Glomerular endothelial cell (primary cell): Measurements from ENCODE around the gene ECSCR. TPM values are rescaled to one million over a fixed set of nuclear protein-coding genes. Genes with fewer than 3 reads are reported as not detected.
A peak's percentile ranks its signal among the peaks of the same experiment; 100 is the strongest.
"Not testable (repeated sequence)": the region's sequence is repeated elsewhere in the genome, so short reads cannot be mapped to it uniquely, and the experiment has no call there.

ENCODE experiments used
- DNase-seq: peaks from one replicate; pipeline ENCODE4 v3.0.0-alpha.2; 2011; ENCODE audit warnings: low read depth, low spot score; ENCODE audit errors: extremely low read depth
- total RNA-seq: library from RNA; depleted of rRNA; stranded (reverse); fragments of >200 nt; gene quantifications from 2 replicates; pipeline ENCODE4 v1.2.3, GENCODE V29; 2015

The ECSCR gene, protein sequence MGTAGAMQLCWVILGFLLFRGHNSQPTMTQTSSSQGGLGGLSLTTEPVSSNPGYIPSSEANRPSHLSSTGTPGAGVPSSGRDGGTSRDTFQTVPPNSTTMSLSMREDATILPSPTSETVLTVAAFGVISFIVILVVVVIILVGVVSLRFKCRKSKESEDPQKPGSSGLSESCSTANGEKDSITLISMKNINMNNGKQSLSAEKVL
- total RNA-seq = 345 and 393 TPM in 2 replicates

DNA sequence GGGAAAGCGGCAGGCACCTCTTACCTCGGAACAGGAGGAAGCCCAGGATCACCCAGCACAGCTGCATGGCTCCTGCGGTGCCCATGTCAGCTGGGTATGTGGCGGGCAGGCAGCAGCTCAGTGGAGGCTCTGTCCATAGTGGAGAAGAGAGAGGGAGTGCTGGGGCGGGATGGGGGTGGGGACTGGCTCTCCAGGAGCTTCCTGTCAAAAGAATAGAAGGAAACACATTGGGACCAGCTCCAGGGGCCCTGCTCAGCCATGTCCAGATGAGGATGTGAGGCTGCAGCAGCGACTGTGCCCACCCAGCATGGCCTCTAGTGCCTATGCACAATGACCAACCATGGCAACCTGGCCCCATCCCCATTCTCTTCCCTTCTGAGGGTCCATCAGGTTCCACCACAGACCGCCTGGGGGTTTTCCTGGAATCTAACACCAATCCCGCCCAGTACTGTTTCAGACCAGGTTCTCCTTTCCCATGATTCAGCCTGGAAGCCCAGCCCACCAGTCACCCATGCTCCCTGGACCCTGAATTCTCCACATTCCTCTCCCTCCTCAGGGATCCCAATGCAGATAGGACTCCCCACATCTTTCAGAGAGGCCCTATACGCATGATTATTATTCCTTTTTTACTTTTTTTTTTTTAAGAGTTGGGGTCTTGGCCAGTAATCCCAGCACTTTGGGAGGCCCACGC is at the start of gene ECSCR:
ECSCR (minus strand) TSS at position 158 of the 691 bp plus-strand sequence; CDS start at position 85, 73 bp downstream.
- no peak for DNase-seq

DNA sequence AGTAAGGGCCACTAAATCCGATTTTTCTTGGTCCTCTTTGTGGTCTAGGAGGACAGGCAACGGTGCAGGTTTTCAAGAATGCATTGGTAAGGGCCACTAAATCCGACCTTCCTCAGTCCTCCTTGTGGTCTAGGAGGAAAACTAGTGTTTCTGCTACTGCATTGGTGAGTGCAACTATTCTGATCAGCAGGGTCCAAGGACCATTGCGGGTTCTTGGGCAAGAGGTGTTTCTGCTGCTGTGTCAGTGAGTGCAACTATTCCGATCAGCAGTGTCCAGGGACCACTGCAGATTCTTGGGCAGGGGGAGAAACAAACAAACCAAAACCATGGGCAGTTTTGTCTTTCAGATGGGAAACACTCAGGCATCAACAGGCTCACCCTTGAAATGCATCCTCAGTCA is 42.2 kb upstream of the ECSCR start:
- DNase-seq = not testable (repeated sequence)

DNA sequence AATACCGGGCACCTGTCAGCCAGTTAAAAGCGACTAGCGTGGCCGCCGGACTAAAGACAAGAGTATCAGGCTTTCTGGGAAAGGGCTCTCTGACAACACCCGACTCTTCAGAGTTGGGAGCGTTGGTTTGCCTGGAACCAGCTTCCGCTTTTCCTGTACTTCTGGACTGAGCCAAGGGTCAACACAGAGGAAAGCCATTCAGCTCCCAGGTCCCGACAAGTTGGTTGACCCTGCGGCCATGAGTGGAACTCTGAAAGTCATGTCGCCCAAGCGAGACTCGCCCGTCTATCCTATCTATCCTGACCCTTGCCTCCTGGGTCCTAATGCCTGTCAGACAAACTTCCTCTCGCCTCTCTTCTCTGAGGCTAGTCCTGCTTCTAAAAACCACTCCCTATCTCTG is 41.3 kb upstream of the ECSCR start:
- DNase-seq = not testable (repeated sequence)

DNA sequence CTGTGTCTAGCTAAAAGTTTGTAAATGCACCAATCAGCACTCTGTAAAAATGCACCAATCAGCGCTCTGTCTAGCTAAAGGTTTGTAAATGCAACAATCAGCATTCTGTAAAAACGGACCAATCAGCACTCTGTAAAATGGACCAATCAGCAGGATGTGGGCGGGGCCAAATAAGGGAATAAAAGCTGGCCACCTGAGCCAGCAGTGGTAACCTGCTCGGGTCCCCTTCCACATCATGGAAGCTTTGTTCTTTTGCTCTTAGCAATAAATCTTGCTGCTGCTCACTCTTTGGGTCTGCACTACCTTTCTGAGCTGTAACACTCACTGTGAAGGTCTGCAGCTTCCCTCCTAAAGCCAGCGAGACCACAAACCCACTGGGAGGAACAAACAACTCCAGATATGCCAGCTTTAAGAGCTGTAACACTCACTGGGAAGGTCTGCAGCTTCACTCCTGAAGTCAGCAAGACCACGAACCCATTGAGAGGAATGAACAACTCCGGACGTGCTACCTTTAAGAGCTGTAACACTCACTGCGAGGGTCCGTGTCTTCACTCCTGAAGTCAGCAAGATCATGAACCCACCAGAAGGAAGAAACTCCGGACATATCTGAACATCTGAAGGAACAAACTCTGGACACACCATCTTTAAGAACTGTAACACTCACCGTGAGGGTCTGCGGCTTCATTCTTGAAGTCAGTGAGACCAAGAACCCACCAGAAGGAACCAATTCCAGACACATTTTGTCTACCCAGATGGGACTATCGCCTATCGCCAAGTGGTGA is 40.7 kb upstream of the ECSCR start:
- DNase-seq = not testable (repeated sequence)

DNA sequence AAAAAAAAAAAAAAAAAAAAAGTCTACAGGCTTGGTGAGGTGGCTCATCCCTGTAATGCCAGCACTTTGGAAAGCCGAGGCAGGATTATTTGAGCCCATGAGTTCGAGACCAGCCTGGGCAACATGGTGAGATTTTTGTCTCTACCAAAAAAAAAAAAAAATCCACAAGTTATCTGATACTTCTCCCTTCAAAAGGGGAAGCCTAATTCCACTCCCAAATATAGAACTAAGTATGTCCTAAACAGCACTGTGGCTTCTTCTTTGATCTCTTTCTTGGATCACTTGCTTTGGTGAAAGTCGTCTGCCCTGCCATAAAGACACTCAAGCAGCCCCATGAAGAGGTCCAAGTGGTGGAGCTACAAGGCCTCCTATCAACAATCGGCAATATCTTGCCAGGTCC is 38.8 kb upstream of the ECSCR start:
- DNase-seq = no peak

DNA sequence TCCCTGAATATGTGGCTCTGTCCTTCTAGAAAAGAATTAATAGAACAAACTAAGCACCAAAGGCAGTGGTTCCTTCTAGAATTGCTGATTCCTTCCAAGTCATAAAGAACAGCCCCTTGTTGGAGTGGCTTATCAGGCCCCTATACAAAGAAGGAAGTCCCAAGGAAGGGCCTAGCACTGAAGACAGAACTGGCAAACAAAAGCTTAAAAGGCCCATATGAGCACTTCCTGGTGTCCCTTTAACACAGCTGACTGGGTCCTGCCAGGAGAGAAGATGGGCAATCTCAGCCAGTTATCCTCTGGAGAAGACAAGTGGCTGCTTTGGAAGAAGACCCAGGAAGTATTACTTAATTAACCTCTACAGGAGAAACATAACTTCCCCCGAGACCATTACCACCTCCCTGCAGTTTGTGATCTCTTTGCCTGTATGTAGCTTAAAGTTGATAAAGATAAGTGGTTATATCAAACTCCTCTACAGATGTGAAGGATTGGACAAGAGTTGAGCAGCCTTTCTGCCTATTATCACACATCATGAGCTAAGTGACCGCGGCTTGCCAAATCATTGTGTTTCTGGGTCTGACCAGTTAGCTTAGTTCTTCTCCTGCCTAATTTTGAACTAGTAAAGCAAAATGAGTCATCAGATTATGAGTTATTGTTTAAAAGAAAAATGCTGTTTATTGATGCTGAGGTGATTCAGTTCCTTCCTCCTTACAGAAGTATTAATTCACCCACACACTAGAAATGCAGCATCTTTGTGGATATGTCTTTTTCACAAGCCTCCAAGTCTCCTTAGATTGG is 33.3 kb upstream of the ECSCR start:
- no peak for DNase-seq

DNA sequence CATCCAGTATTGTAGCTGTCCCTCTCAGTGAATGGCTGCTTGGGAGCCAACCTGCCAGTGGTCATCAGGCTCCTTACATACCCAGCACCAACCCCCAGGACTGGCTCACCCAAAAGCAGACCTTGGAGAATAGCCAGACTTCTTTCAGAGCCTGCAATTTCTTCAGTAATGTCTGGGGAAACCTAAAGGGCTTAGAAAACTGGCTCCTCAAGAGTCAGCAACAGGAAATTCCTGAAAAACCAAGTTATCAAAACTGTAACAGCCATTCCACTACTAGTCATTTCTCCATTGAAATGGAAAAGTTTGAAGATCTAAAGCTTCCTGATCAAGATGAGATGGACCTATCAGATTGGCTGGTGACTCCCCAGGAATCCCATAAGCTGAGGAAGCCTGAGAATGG is 32.3 kb upstream of the ECSCR start:
- no peak for DNase-seq

DNA sequence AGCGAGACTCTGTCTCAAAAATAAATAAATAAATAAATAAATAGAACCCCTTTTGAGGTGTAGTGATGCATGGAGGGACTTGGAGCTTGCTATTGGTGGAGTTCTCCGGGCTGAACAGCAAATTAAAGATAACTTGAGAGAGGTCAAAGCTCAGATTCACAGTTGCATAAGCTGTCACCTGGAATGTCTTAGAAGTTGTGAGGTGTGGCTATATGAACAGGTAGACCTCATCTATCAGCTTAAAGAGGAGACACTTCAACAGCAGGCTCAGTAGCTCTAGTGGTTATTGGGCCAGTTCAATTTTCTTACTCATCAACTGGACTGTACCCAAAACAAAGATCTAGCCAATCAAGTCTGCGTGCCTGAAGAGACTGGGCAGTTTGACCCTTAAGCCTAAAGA is 31.7 kb upstream of the ECSCR start:
- no peak for DNase-seq

DNA sequence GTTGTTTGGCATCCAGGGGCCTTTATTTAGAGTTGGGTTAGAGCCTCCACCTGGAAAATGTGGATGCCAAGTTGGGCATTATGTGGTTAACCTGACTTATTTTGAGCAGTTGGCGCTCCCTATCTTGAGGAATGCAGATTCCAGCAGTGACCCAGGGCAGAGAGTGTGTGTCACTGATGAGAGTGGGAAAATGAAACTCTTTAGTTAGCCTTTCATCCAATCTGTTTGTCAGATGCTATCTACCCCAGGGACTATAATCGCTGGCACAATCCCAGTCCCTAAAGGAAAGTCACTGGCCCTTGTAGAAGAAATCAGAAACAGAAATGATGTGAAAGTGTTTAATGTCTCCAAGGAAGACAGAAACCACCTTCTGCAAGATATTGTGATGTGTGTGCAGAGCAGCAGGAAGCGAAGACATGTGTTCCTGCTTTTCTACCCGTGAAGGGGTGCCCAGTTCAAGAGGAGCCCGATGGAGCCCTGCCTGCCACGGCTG is 30.2 kb upstream of the ECSCR start:
- DNase-seq = no peak

DNA sequence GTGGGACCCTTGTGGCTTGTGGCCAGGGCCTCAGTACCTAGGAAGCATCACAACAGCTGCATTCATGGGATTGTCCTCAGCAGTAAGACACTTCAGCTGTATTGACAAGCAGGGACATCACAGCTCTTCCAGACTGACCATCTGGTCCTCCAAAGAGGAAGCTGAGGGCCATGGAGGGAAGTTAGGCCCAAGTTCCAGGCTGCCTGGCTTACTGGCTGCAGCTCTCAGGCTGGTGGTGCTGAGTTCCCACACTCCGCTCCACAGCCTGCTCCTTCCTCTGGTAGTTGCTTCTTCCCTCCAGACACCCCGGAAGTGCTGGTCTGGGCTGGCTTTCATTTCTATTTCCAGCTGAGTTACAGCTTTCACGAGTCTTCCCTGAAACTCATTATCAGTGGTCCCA is 25.7 kb upstream of the ECSCR start:
- no peak for DNase-seq

DNA sequence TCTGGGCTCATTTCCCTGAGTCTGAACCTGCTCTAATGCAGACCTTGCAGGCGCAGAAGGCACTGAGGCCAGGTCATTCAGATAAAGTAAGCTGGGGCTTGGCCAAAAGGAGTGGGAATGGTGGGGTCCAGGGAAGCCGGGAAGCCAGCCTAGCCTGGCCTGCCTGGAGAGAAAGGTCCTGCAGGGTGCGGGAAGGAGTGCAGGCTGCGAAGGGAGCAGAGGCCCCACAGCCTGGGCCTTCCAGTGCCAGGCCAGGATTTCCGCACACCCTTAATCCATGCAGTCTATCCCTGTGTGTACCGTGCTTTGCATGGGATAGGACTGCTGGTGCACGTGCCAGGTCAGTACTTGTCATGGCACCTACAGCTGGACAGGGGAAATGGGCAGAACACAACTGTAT is 23.7 kb upstream of the ECSCR start:
- no peak for DNase-seq

DNA sequence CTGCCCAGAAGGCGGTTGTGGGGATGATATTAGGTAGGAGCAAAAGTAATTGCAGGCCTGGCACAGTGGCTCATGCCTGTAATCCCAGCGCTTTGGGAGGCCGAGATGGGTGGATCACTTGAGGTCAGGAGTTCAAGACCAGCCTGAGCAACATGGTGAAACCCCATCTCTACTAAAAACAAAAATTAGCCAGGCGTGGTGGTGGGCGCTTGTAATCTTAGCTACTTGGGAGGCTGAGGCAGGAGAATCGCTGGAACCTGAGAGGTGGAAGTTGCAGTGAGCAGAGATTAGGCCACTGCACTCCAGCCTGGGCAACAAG is 20.3 kb upstream of the ECSCR start:
- not testable (repeated sequence) for DNase-seq

DNA sequence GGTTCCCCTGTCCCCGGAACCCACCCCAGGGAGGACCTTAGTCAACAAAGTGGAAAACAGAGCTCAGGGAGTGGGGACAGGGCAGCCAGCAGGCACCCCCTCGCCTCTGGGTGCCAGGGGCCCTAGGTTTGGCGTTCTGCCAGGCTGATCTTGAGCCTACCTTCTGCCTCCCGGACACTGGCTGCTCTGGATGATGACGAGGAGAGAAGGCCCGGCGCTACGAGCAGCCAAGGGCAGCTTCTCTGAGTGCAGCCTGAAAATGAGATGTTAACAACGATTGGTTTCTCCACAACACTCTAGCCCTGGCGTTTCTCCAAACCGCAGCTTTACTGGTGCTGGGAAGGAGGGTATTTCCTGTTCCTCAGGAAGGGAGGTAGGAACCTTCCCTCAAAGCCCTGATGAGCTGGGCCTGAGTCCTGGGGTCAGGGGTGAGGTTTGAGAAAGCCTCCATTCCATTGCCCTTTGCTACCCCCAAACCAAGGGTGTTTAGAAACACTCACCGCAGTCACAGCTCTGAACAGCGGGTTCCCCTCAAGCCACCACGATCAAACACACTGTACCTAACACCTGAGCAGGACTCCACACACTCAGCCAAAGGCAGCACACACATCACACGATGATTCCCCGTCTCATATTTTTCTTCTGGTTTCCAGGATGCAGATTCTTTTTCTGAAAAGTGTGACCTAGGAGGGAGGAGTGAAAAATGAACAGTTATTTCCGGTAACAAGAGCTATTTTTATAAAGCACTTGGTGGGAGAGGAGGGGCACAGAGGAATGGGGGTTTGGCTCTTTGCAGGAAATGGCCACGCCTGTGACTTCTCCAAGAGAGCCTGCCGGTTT is 19.7 kb upstream of the ECSCR start, which contains the start of gene STING1:
STING1 (minus strand) TSS at position 709 of the 840 bp plus-strand sequence. CDS start 1,054 bp downstream, outside the sequence.
- peak; percentile 80 for DNase-seq

DNA sequence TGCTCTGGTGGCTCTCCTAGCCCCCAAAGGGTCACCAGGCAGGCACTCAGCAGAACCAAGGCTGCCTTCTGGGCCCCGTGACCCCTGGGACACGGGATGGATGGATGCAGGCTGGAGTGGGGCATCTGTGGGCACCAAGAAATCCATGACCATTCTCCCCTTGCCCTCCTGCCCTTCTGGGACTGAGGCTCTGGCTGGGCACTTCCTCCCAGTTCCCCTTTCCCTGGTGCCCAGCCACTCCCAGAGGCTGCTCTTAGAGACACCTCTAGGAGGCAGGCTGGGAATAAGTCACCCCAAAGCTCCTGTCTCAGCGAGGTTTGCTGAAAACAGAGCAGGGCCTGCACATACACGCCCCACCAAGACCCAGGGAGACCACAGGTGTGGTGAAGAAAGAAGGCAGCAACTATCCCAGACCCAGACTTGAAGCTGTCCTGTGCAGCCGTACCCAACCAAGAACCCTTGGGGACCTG is 19.1 kb upstream of the ECSCR start:
- no peak for DNase-seq

DNA sequence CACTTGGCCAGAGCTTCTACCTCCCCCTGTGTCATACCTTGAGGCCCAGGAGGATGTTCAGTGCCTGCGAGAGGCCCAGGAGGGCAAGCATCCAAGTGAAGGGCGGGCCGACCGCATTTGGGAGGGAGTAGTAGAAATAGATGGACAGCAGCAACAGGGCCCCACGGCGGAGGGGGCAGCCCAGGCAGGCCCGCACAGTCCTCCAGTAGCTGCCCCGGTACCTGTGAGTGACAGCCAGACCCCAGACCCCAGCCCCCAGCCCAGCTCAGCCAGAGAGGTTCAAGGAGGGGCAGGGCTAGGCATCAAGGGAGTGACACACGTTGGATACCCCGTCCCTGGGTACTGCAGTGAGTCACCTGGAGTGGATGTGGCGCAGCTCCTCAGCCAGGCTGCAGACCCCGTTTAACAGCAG is 18.6 kb upstream of the ECSCR start:
- no peak for DNase-seq

DNA sequence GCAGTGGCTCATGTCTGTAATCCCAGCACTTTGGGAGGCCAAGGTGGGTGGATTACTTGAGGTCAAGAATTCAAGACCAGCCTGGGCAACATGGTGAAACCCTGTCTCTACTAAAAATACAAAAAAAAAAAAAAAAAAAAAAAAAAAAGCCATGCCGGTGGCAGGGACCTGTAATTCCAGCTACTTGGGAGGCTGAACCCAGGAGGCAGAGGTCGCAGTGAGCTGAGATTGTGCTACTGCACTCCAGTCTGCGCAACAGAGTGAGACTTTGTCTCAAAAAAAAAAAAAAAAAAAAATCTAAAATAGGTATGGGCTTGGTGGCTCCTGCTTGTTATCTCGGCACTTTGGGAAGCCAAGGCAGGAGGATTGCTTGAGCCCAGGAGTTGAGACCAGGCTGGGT is 17.2 kb upstream of the ECSCR start:
- not testable (repeated sequence) for DNase-seq

DNA sequence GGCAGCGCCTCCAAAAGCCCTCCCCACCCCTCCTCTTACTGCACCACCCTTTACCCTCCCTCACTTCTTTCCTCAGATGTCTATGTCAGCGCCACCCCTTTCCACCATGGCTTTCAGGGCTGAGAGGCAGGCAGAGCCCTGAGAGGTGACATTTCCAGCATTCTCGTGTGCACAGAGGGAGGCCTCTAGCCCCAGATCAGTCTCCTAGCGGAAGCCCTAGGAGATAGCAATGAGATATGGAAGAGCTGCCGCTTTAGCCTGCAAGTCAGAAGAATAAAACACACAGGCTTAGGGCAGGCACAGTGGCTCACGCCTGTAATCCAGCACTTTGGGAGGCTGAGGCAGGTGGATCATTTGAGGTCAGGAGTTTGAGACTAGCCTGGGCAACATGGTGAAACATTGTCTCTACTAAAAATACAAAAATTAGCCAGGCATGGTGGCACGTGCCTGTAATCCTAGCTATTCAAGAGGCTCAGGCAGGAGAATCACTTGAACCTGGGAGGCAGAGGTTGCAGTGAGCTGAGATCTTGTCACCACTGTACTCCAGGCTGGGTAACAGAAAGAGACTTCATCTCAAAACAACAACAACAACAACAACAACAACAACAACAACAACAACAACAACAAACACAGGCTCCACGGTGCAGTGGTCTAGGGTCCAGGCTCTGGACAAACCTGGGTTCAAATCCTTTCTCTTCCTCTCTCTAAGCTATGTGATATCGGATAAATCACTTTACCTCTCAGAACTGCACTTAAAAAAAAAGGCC is 16.3 kb upstream of the ECSCR start:
- not testable (repeated sequence) for DNase-seq

DNA sequence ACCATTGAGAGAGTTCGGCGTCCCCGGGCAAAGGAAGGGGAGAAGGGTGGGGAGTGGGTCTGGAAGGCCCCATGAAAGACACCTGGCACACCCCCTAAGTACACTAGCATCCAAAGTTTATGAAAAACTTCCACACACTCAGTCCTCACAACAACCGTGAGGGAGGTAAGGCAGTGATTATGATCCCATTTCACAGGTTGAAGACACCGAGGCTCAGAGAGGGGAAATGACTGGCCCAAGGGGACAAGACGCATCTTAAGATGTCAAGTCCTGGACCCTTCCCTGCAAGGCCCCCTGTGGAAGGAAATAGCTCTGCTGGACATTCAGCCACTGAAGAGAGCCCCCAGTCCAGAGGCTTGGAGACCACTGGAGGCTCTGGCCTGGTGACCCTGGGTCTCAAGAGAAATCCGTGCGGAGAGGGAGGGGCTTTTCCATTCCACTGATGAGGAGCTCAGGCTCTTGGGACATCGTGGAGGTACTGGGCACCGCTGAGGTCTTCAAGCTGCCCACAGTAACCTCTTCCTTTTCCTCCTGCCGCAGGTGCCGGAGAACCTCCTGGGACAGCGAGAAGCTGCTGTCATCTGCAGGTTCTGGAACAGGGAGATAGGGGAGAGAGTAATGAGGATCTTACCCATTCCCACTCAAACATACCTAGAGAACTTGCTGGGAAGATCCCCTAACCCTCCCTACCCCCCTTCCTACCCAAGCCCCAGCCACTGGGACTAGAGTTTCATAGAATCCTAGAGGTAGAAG is 13.5 kb upstream of the ECSCR start:
- DNase-seq = no peak
